GM23338 (cell line): ENCODE measurements around the gene NFIA. TPM values are rescaled to one million over a fixed set of nuclear protein-coding genes. Genes with fewer than 3 reads are reported as not detected.

Source experiments
- CTCF ChIP-seq, 2 experiments: fragments of 200-600 bp in 1 of 2; sonication (generic) in 1 of 2; conservative IDR thresholded peaks; 2 replicates each; pipeline versions ENCODE4 v1.5.1 to v1.6.1; 2016 to 2017; ENCODE audit warnings: antibody characterized with exemption in 2 of 2, low read depth in 2 of 2, mild to moderate bottlenecking in 2 of 2, moderate library complexity in 1 of 2
- ETS1 ChIP-seq: IDR thresholded peaks from 2 replicates; pipeline ENCODE4 v1.6.1; 2016; ENCODE audit warnings: antibody characterized with exemption
- EZH2phosphoT487 ChIP-seq: fragments of 200-600 bp; sonication (generic); IDR thresholded peaks from one replicate; pipeline ENCODE4 v1.8.1; 2018; ENCODE audit warnings: antibody characterized with exemption; ENCODE audit not compliant: unreplicated experiment
- JUNB ChIP-seq: IDR thresholded peaks from one replicate; pipeline ENCODE4 v1.6.1; 2016; ENCODE audit warnings: antibody characterized with exemption; ENCODE audit not compliant: unreplicated experiment
- STAT1 ChIP-seq: IDR thresholded peaks from one replicate; pipeline ENCODE4 v1.6.1; 2016; ENCODE audit warnings: antibody characterized with exemption; ENCODE audit not compliant: unreplicated experiment
- ZNF331 ChIP-seq: fragments of 250-450 bp; sonication (Bioruptor Pico); IDR thresholded peaks from 2 replicates; pipeline ENCODE4 v1.5.0; 2020; ENCODE audit warnings: low read depth, mild to moderate bottlenecking, moderate library complexity
- ZNF462 ChIP-seq: fragments of 250-450 bp; sonication (Bioruptor Pico); IDR thresholded peaks from 2 replicates; pipeline ENCODE4 v1.5.0; 2020; ENCODE audit warnings: mild to moderate bottlenecking, moderate library complexity
- polyA plus RNA-seq: library from polyadenylated mRNA; unstranded; fragments of >200 nt; fragmentation: Nextera tagmentation; extraction: Ambion mirVana; gene quantifications from 2 replicates; pipeline ENCODE4 v1.2.1, GENCODE V29; 2016
- total RNA-seq: library from RNA; depleted of rRNA; stranded (reverse); fragments of >200 nt; shearing (Covaris generic); gene quantifications from 2 replicates; pipeline ENCODE4 v1.2.3, GENCODE V29; 2014

NFIA gene
- total and polyA plus RNA-seq, 2 experiments from 2014 or later = 0.97 to 2.3 TPM

GRCh38 chr1:61191433-61191720 lies 109.0 kb downstream of the NFIA start (continued):
- TF ChIP-seq ZNF462 (CRISPR knock-in tag) = no peak
- no peak for TF ChIP-seq CTCF (conservative IDR thresholded peaks at IDR 0.05; ENCODE audit: low read depth in 2 of 2)
- TF ChIP-seq STAT1 = no peak
- TF ChIP-seq JUNB = no peak
- TF ChIP-seq EZH2phosphoT487 = no peak
- no peak for TF ChIP-seq ZNF331 (CRISPR knock-in tag)
- no peak for TF ChIP-seq ETS1
